OCI-LY3 (cell line): Measurements from ENCODE around the gene LHFPL6.

Source experiments
- EZH2phosphoT487 ChIP-seq: fragments of 200-600 bp; shearing (Covaris generic); IDR thresholded peaks from 2 replicates; pipeline ENCODE4 v1.6.1; 2018; ENCODE audit warnings: antibody characterized with exemption, mixed run types, low read depth
- TF ChIP-seq, protein P1 (sequence below): fragments of 200-600, 300-600 bp; sonication (generic); IDR thresholded peaks from 2 replicates; pipeline ENCODE4 v1.5.1; 2014; ENCODE audit warnings: antibody characterized with exemption, low read length, low read depth

- TF ChIP-seq, protein P1, sequence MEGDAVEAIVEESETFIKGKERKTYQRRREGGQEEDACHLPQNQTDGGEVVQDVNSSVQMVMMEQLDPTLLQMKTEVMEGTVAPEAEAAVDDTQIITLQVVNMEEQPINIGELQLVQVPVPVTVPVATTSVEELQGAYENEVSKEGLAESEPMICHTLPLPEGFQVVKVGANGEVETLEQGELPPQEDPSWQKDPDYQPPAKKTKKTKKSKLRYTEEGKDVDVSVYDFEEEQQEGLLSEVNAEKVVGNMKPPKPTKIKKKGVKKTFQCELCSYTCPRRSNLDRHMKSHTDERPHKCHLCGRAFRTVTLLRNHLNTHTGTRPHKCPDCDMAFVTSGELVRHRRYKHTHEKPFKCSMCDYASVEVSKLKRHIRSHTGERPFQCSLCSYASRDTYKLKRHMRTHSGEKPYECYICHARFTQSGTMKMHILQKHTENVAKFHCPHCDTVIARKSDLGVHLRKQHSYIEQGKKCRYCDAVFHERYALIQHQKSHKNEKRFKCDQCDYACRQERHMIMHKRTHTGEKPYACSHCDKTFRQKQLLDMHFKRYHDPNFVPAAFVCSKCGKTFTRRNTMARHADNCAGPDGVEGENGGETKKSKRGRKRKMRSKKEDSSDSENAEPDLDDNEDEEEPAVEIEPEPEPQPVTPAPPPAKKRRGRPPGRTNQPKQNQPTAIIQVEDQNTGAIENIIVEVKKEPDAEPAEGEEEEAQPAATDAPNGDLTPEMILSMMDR = no peak
- no peak for TF ChIP-seq EZH2phosphoT487
These were observed 154.2 kb downstream of the LHFPL6 start for GRCh38 chr13:39448834-39449233.
